Stimulated activated CD4-positive, alpha-beta T cell treated with anti-CD3 and anti-CD28 coated beads, TNF-alpha, amount 100 ng/mL, for 48 hours (primary cell): Measurements from ENCODE around the gene CAMSAP1.
"Not testable (repeated sequence)": the region's sequence is repeated elsewhere in the genome, so short reads cannot be mapped to it uniquely, and the experiment has no call there.

ENCODE experiments used
- DNase-seq, 3 donors: peaks; one replicate each; pipeline ENCODE4 v3.0.0-alpha.2; 2020; ENCODE audit warnings: low read depth in 3 of 3

The CAMSAP1 gene, protein sequence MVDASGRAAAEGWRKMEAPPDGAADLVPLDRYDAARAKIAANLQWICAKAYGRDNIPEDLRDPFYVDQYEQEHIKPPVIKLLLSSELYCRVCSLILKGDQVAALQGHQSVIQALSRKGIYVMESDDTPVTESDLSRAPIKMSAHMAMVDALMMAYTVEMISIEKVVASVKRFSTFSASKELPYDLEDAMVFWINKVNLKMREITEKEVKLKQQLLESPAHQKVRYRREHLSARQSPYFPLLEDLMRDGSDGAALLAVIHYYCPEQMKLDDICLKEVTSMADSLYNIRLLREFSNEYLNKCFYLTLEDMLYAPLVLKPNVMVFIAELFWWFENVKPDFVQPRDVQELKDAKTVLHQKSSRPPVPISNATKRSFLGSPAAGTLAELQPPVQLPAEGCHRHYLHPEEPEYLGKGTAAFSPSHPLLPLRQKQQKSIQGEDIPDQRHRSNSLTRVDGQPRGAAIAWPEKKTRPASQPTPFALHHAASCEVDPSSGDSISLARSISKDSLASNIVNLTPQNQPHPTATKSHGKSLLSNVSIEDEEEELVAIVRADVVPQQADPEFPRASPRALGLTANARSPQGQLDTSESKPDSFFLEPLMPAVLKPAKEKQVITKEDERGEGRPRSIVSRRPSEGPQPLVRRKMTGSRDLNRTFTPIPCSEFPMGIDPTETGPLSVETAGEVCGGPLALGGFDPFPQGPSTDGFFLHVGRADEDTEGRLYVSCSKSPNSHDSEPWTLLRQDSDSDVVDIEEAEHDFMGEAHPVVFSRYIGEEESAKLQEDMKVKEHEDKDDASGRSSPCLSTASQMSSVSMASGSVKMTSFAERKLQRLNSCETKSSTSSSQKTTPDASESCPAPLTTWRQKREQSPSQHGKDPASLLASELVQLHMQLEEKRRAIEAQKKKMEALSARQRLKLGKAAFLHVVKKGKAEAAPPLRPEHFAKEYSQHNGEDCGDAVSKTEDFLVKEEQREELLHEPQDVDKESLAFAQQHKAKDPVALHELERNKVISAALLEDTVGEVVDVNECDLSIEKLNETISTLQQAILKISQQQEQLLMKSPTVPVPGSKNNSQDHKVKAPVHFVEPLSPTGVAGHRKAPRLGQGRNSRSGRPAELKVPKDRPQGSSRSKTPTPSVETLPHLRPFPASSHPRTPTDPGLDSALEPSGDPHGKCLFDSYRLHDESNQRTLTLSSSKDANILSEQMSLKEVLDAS (N-terminal part only)

GRCh38 chr9:135907431-135908092 is at the start of gene CAMSAP1:
TSS of gene CAMSAP1 (minus strand) at chr9:135907546. CDS start at chr9:135907159, 387 bp downstream.
- peak; percentile 88 to 94 (median 90) for DNase-seq

DNA sequence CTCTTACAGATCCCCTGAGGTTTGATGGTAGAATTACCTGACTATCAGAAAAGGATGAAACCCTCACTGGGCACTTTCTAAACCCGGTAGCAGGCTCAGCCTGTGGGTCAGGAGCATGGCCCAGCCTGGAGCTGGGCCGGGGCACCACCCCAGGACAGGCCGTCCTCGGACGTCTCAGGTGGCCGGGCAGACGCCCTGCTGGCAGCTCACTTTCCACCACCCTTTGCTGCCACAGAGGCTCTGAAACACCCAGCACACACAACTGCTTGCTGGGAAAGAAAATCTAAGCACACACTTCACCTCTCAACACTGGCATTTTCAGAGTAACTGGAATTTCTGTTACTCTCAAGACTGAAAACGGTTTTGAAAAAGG is 49.4 kb upstream of the CAMSAP1 start:
- DNase-seq, result no peak

GRCh38 chr9:135955934-135956801 is 48.8 kb upstream of the CAMSAP1 start:
- DNase-seq, result no peak

DNA sequence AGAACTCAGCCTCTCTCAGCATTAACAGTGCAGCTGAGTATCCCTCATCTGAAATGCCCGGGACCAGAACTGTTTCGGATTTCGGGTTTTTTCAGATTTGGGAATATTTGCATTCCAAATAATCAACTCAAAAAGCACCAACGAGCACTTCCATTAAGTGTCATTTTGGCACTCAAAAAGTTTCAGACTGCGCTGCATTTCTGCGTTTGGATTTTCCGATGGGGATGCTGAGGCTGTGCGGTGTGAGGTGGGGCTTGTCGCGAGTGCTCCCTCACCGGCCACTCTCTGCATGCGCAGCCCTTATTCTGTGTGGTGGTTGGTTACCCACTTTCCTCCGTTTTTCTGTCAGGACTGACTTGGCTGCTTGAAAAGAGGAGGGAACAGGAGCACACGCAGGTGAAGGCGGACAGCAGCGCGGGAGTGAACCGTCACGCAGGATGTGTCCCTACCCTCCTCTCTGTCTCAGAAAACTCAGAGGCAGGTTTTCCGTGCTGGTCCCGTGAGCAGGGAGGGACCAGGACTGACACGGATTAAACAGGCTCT is 45.4 kb upstream of the CAMSAP1 start:
- no peak for DNase-seq

GRCh38 chr9:135951889-135952663 is 44.7 kb upstream of the CAMSAP1 start:
- no peak for DNase-seq

GRCh38 chr9:135951310-135951709 is 44.0 kb upstream of the CAMSAP1 start:
- not testable (repeated sequence) for DNase-seq

- not testable (repeated sequence) for DNase-seq
These were observed 43.5 kb upstream of the CAMSAP1 start for GRCh38 chr9:135950841-135951240.

DNA sequence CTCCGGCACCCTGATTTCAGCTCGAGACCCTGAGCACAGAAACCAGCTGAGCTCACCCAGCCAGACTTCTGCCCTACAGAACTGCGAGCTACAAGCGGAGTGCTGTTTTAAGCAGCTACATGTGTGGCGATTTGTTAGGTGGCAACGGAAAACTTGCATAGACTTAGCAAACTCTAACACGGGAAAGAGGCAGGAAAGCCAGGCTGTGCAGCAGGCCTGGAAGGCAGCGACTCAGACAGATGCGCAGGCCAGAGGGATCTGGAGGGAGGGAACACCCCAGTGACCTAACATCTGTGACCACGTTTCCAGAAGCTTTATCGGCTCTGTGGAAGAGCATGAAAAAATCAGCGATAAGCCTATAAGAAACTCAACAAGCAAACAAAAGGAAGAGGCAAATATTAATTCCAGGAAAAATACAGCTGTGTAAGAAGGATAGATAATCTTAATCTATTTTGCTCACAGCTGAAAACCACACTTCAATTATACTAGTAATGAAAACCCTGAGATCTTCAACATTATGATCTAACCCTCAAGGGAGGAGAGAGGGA is 42.9 kb upstream of the CAMSAP1 start:
- no peak for DNase-seq

GRCh38 chr9:135949501-135950134 is 42.3 kb upstream of the CAMSAP1 start:
- no peak for DNase-seq

- DNase-seq, result no peak
These were observed 41.6 kb upstream of the CAMSAP1 start for GRCh38 chr9:135948968-135949367.

GRCh38 chr9:135948446-135948845 is 41.1 kb upstream of the CAMSAP1 start:
- DNase-seq, result no peak

- no peak for DNase-seq
These were observed 40.2 kb upstream of the CAMSAP1 start for GRCh38 chr9:135947582-135947981.

- not testable (repeated sequence) for DNase-seq
These were observed 39.8 kb upstream of the CAMSAP1 start for GRCh38 chr9:135947105-135947504.

GRCh38 chr9:135946392-135946994 is 39.1 kb upstream of the CAMSAP1 start:
- DNase-seq, result no peak

GRCh38 chr9:135945969-135946368 is 38.6 kb upstream of the CAMSAP1 start:
- DNase-seq, result no peak

- no peak for DNase-seq
These were observed 37.3 kb upstream of the CAMSAP1 start for GRCh38 chr9:135944444-135945252.

DNA sequence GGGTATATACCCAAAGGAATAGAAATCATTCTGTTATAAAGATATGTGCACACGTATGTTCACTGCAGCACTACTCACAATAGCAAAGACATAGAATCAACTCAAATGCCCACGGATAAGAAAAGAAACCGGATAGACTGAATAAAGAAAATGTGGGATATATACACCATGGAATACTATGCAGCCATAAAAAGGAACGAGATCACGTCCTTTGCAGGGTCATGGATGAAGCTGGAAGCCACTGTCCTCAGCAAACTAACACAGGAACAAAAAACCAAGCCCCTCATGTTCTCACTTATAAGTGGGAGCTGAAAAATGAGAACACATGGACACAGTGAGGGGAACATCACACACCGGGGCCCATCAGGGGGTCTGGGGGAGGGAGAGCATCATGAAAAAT is 36.3 kb upstream of the CAMSAP1 start:
- DNase-seq, result not testable (repeated sequence)
